Stimulated activated naive CD8-positive, alpha-beta T cell treated with anti-CD3 and anti-CD28 coated beads, Interleukin-15, amount 100 ng/mL, for 72 hours (primary cell): ENCODE results near the gene ARHGEF6.

Source experiments
- ATAC-seq: fragments of 150-1000 bp; cut with Tn5 transposase; 2 replicates; pipeline ENCODE4 v1.10.0; 2021; ENCODE audit warnings: mild to moderate bottlenecking, moderate library complexity
- DNase-seq, 2 donors: peaks; one replicate each; pipeline ENCODE4 v3.0.0; 2021 to 2022
- H3K27ac Mint-ChIP-seq, 2 donors: one replicate each; pipeline ENCODE4 v1.8.0; 2022; ENCODE audit warnings: mild to moderate bottlenecking in 2 of 2, mixed read lengths in 2 of 2, moderate library complexity in 2 of 2
- H3K27me3 Mint-ChIP-seq: one replicate; pipeline ENCODE4 v1.8.0; 2022; ENCODE audit warnings: mixed read lengths
- H3K4me1 Mint-ChIP-seq: one replicate; pipeline ENCODE4 v1.8.0; 2022; ENCODE audit warnings: mild to moderate bottlenecking, mixed read lengths
- H3K4me3 Mint-ChIP-seq, 2 donors: one replicate each; pipeline ENCODE4 v1.8.0; 2022; ENCODE audit warnings: mild to moderate bottlenecking in 2 of 2, mixed read lengths in 2 of 2, moderate library complexity in 1 of 2
- H3K9me3 Mint-ChIP-seq, 2 donors: one replicate each; pipeline ENCODE4 v1.8.0; 2022; ENCODE audit warnings: mixed read lengths in 2 of 2

Gene ARHGEF6

GRCh38 chrX:136742721-136743379 is 37.9 kb downstream of the ARHGEF6 start:
- H3K9me3 Mint-ChIP-seq, result no peaks in the 10 kb centered on the region
- H3K27me3 Mint-ChIP-seq, result no peaks in the 10 kb centered on the region
- no peak for ATAC-seq
- no peak for DNase-seq
- H3K4me1 Mint-ChIP-seq, result peaks cover 65% of the 10 kb centered on the region
- H3K27ac Mint-ChIP-seq, result peak overlapping the region in 1 of 2 donors; percentile 65
- peak overlapping the region in 1 of 2 donors; percentile 68 for H3K4me3 Mint-ChIP-seq

GRCh38 chrX:136738049-136738729 is 42.5 kb downstream of the ARHGEF6 start:
- H3K4me3 Mint-ChIP-seq, result no peak overlapping the region
- peak overlapping the region in 1 of 2 donors; percentile 38 for H3K27ac Mint-ChIP-seq
- DNase-seq (no peak), ATAC-seq (no peak)
- H3K4me1 Mint-ChIP-seq, result peaks cover 44% of the 10 kb centered on the region
- no peaks in the 10 kb centered on the region for H3K9me3 Mint-ChIP-seq
- H3K27me3 Mint-ChIP-seq, result no peaks in the 10 kb centered on the region

GRCh38 chrX:136736690-136737089 is 44.0 kb downstream of the ARHGEF6 start:
- Mint-ChIP-seq H3K4me1 (peaks cover 43% of the 10 kb centered on the region), H3K9me3 (no peaks in the 10 kb centered on the region)

GRCh38 chrX:136735601-136736000 is 45.1 kb downstream of the ARHGEF6 start:
- no peak for DNase-seq
- H3K4me1 Mint-ChIP-seq, result peaks cover 54% of the 10 kb centered on the region
- no peak for ATAC-seq
- no peaks in the 10 kb centered on the region for H3K27me3 Mint-ChIP-seq
- no peak overlapping the region for H3K27ac Mint-ChIP-seq
- H3K4me3 Mint-ChIP-seq, result no peak overlapping the region
- H3K9me3 Mint-ChIP-seq, result no peaks in the 10 kb centered on the region

More at GRCh38 chrX:136736690-136737089, 44.0 kb downstream of the ARHGEF6 start:
- no peak for DNase-seq
- no peak overlapping the region for H3K4me3 Mint-ChIP-seq
- ATAC-seq, result no peak
- no peaks in the 10 kb centered on the region for H3K27me3 Mint-ChIP-seq
- peak overlapping the region in 1 of 2 donors; percentile 74 for H3K27ac Mint-ChIP-seq

- H3K9me3 Mint-ChIP-seq, result no peaks in the 10 kb centered on the region
- DNase-seq (no peak), ATAC-seq (no peak)
- H3K4me3 Mint-ChIP-seq, result no peak overlapping the region
- no peaks in the 10 kb centered on the region for H3K27me3 Mint-ChIP-seq
- peaks cover 56% of the 10 kb centered on the region for H3K4me1 Mint-ChIP-seq
- no peak overlapping the region for H3K27ac Mint-ChIP-seq
Measured at GRCh38 chrX:136733613-136734012, 47.1 kb downstream of the ARHGEF6 start.

GRCh38 chrX:136731798-136732197 is 48.9 kb downstream of the ARHGEF6 start:
- no peak for DNase-seq
- Mint-ChIP-seq H3K27ac (peak overlapping the region in 1 of 2 donors; percentile 69), H3K4me1 (peaks cover 61% of the 10 kb centered on the region), H3K4me3 (peak overlapping the region in 1 of 2 donors; percentile 15), H3K9me3 (no peaks in the 10 kb centered on the region), H3K27me3 (no peaks in the 10 kb centered on the region)
- ATAC-seq, result peak; percentile 50

GRCh38 chrX:136731207-136731782 is 49.4 kb downstream of the ARHGEF6 start:
- DNase-seq (no peak), ATAC-seq (peak; percentile 81)
- no peaks in the 10 kb centered on the region for H3K9me3 Mint-ChIP-seq
- H3K27me3 Mint-ChIP-seq, result no peaks in the 10 kb centered on the region
- H3K27ac Mint-ChIP-seq, result peak overlapping the region in 1 of 2 donors; percentile 18
- H3K4me3 Mint-ChIP-seq, result peak overlapping the region; percentile 32 to 47
- H3K4me1 Mint-ChIP-seq, result peaks cover 62% of the 10 kb centered on the region

GRCh38 chrX:136728393-136728792 is 52.3 kb downstream of the ARHGEF6 start:
- ATAC-seq (peak; percentile 64), DNase-seq (no peak)
- Mint-ChIP-seq H3K4me3 (no peak overlapping the region), H3K27me3 (no peaks in the 10 kb centered on the region), H3K9me3 (no peaks in the 10 kb centered on the region), H3K4me1 (peaks cover 51% of the 10 kb centered on the region), H3K27ac (peak overlapping the region; percentile 27 to 65)

- H3K4me3 Mint-ChIP-seq, result no peak overlapping the region
- no peaks in the 10 kb centered on the region for H3K27me3 Mint-ChIP-seq
- H3K9me3 Mint-ChIP-seq, result peaks cover 0 to 4% of the 10 kb centered on the region in 2 donors
- no peak for ATAC-seq
- peaks cover 34% of the 10 kb centered on the region for H3K4me1 Mint-ChIP-seq
- H3K27ac Mint-ChIP-seq, result no peak overlapping the region
- no peak for DNase-seq
Measured at GRCh38 chrX:136725441-136726104, 55.2 kb downstream of the ARHGEF6 start.

- Mint-ChIP-seq H3K9me3 (peaks cover 0 to 4% of the 10 kb centered on the region in 2 donors), H3K27me3 (no peaks in the 10 kb centered on the region), H3K4me1 (peaks cover 58% of the 10 kb centered on the region), H3K4me3 (no peak overlapping the region), H3K27ac (no peak overlapping the region)
- no peak for ATAC-seq
- no peak for DNase-seq
Measured at GRCh38 chrX:136718091-136718490, 62.6 kb downstream of the ARHGEF6 start.

- peak; percentile 81 for ATAC-seq
- peaks cover 74% of the 10 kb centered on the region for H3K4me1 Mint-ChIP-seq
- H3K9me3 Mint-ChIP-seq, result no peaks in the 10 kb centered on the region
- peak overlapping the region; percentile 27 to 98 for H3K27ac Mint-ChIP-seq
- H3K27me3 Mint-ChIP-seq, result no peaks in the 10 kb centered on the region
- peak overlapping the region; percentile 61 to 82 for H3K4me3 Mint-ChIP-seq
- DNase-seq, result no peak
Measured at GRCh38 chrX:136714626-136715599, 65.8 kb downstream of the ARHGEF6 start.

GRCh38 chrX:136712650-136713310 is 68.0 kb downstream of the ARHGEF6 start:
- Mint-ChIP-seq H3K9me3 (no peaks in the 10 kb centered on the region), H3K27me3 (no peaks in the 10 kb centered on the region), H3K27ac (peak overlapping the region in 1 of 2 donors; percentile 40), H3K4me1 (peaks cover 65% of the 10 kb centered on the region), H3K4me3 (no peak overlapping the region)
- no peak for DNase-seq
- no peak for ATAC-seq

- H3K9me3 Mint-ChIP-seq, result no peaks in the 10 kb centered on the region
- H3K4me3 Mint-ChIP-seq, result no peak overlapping the region
- H3K27ac Mint-ChIP-seq, result peak overlapping the region in 1 of 2 donors; percentile 92
- no peaks in the 10 kb centered on the region for H3K27me3 Mint-ChIP-seq
- no peak for ATAC-seq
- DNase-seq, result no peak
- peaks cover 51% of the 10 kb centered on the region for H3K4me1 Mint-ChIP-seq
Measured at GRCh38 chrX:136711147-136711546, 69.6 kb downstream of the ARHGEF6 start.

- DNase-seq (no peak), ATAC-seq (peak; percentile 77)
- Mint-ChIP-seq H3K27me3 (no peaks in the 10 kb centered on the region), H3K9me3 (no peaks in the 10 kb centered on the region), H3K4me3 (peak overlapping the region; percentile 35 to 50), H3K4me1 (peaks cover 44% of the 10 kb centered on the region), H3K27ac (peak overlapping the region; percentile 69 to 92)
Measured at GRCh38 chrX:136710325-136710951, 70.3 kb downstream of the ARHGEF6 start.
